CD4-positive, alpha-beta T cell treated with Interleukin-4 for 1 hour (primary cell): ENCODE measurements around the gene RSBN1.
"Not testable (repeated sequence)": the region's sequence is repeated elsewhere in the genome, so short reads cannot be mapped to it uniquely, and the experiment has no call there.

Experiments
- DNase-seq, 2 donors: peaks; one replicate each; pipeline ENCODE4 v3.0.0-alpha.2; 2020 to 2022

RSBN1 gene

DNA sequence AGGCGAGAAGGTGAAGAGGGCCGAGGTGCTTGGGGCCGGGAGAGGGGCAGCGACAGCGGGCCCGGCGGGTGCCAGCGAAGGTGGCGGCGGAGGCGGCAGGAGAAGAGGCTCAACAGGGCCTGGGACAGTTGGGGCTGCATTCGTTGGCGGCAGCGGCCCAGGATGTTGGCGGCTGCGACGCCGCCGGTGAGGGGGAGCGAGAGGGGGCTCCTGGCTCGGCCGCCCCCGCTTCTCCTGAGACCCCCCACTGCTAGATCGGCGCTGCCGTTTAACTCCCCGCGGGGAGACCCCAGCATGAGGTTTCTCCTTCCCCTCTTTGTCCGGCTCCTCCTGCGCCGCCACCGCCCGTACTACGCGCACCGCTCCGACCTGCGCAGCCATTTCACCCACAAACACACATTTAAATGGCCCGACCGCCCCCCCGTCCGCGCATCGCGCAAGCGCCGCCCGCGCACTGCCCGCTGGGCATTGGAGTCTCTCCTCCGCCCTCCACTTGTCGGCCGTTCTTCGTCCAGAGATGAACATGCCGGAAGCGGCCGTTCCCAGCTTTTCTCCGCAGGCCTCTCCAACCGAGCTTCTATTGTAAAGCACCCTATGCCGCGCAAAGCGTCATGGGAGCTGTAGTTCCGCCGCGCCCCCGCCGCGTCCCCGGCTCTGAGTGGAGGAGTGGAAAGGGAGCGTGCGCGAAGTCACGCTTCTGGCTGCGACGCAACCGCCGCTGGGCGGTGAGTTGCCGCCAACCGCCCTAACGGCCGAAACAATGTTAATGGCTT is at the start of gene RSBN1:
RSBN1 (minus strand) TSS at position 589 of the 773 bp plus-strand sequence; CDS start at position 525, 64 bp downstream.
- DNase-seq = peak; percentile 99

DNA sequence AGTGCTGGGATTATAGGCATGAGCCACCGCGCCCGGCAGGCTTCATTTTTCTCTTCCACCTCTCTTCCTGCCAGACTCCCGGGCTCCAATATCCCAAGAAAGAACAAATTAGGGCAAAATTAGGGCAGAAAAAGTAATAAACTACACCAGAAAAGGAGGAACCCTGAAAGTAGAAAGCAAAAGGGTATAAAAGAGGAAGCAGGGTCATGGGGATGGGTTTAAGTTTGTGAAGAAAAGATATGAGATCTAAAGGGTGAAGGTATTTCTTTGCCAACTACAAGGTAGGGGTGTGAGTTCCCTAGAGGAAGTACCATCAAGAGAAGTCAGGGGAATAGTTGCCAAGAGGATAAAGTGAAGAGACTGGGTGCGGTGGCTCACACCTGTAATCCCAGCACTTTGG is 49.4 kb upstream of the RSBN1 start:
- no peak for DNase-seq

DNA sequence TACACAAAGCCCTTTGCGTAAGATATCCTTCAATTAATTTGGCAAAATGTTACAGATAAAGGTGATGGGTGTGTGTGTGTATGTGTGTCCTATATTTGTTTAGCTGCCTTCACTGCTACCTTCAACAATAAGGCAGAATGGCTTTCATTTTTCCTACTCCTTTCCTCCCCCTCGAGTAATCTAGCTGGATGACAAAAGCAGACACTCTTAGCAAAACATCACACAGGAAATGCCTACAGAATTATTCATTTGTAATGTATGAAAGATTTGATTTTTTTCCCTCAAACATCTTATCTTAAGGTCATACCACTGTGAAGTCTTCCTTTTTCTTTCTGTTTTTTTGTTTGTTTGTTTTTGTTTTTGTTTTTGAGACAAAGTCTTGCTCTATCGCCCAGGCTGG is 48.6 kb upstream of the RSBN1 start:
- DNase-seq = no peak

DNA sequence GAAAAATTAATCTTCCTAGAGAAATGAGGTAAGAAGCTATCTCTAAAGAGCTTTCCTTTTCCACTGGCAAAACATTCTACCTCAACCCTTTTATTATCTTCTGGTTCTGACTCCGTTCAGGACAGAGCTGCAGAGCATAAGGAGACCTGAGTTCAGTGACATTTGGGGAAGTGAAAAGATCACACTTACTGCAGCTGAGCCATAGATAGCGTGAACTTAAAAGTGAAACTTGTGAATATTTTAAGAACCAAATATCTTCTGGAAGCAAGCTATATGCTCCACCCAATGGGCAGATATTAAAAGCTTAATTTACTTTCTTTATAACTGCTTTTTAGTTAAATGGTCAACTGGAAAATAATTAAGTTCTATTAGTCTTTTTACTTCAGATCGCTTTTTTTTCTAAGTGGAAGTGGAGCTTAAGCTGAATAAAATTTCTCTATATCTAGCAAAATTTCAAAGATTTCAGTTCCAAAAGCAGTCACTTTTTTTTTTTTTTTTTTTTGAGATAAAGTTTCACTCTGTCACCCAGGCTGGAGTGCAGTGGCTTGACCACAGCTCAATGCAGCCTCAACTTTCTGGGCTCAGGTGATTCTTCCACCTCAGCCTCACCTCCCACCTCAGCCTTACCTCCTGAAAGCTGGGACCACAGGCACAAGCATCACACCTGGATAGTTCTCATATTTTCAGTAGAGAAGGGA is 47.4 kb upstream of the RSBN1 start:
- DNase-seq = no peak

DNA sequence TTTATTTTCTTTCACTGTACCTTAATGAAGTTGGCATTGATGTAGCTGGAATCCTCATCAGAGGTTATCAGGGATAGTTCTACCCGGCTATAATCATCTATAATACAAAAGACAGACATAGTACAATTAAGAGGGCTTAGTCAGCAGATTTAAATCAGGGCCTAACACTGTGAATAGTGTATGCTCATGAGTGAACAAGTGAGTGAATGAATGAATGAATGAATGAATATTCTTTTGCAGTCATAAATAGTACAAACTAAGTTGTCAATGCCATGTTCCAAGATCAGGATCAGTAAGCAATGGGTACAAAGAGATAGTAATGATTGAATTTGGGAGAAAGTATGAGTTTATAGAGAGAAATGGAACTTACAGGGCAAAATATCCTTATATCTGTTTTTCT is 46.7 kb upstream of the RSBN1 start:
- DNase-seq = no peak

DNA sequence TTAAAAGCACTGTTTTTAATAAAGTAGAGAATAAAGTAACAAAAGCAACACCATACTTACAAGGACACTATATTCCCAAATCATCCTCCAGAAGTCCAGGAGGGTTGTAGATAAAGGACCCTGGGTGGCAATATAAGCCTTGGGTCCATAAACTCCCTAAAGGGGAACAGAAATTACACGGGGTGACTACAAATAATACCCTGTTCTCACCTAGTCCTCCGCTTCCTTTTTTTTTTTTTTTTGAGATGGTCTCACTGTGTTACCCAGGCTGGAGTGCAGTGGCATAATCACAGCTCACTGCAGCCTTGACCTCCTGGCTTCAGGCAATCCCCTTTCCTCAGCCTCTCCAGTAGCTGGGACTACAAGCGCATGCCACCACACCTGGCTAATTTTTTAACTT is 46.1 kb upstream of the RSBN1 start:
- DNase-seq = no peak

DNA sequence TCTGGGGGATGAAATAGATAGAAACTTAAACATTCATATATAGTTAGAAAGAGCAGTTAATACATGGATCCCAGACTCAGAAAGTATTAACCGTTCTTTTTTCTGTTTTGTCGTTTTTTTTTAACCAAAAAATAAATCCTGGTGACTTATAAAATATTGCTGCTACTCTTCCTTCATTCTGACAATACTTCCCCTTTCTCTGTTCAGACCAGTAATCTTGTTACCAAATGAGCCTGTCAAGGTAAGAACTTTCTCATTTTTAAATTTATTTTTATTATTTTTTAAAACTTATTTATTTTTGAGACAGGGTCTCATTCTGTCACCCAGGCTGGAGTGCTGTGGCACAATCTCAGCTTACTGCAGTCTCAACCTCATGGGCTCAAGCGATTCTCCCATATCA is 45.5 kb upstream of the RSBN1 start:
- no peak for DNase-seq

DNA sequence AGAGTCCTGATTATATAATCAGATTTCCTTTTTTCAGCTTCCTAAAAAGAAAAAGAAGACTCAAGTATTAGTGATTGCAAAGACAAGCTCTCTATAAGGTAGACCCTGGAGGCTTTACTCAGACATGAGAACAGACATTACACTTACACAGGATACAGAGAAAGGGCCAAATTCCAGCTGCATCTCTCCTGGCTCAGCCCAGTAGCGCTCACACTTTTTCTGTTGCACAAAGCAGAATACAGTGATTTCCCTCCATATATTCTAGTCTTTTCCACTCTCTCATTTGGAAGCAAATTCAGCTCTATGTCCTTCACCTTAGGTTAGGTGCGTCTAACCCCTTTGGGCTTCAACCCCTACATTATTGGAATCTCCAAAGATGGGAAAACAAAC is 44.1 kb upstream of the RSBN1 start:
- no peak for DNase-seq

DNA sequence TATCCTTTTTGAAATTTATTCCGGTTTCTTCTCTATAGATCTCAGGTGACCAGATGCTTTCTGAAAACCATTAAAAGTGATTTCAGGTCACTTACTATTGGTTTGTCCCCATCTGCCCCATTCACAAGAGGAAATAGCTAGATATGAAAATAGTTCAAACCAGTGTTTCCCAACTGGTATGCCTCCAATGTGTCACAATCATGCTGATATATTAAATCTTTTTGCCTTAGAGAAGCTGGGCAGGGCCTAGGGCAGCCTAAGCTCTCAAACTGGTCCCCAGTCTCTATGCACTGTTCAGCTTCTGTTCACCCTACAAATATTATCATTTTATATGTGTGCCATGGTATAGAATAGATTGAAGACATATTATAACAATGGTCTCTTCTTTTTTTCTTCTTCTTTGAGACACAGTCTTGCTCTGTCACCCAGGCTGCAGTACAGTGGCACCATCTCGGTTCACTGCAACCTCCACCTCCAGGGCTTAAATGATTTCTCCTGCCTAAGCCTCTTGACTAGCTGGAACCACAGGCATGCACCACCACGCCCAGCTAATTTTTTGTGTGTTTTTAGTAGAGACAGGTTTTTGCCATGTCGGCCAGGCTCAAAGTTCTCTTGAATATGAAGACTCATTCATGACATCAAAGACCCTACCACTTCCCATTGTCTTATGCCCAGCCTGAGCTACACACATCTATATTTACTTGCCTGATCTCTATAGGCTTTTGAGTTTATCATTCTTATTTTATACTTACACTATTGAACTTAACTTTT is 43.5 kb upstream of the RSBN1 start:
- no peak for DNase-seq

DNA sequence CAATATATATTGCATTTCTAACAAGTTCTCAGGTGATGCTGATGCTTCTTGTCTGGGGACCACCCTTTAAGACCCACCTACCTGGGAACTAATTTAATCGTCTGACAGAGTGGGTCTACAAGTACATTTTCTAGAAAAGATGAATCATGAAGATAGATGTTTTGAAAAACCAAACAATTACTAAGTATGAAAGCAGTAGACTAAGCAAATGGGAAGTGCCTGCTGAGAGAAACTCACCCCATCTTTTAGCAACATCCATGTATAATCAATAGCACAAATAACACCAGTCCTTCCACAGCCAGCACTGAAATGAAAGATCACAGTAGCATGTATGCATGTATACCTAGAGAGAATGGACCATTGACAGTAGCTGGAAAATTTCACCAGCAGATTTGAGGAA is 42.0 kb upstream of the RSBN1 start:
- DNase-seq = no peak

DNA sequence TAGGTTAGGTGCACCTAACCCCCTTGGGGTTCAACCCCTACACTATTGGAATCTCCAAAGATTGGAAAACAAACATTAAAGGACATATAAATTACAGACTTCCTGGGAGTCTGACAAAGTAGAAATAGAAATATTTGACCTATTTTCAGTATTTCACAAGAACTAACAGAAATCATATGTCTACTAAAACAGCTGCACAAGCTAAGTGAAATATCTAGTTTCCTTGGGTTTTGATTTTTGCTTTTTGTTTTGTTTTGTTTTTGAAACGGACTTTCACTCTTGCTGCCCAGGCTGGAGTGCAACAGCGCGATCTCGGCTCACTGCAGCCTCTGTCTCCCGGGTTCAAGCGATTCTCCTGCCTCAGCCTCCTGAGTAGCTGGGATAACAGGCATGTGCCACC is 40.4 kb upstream of the RSBN1 start:
- DNase-seq = not testable (repeated sequence)

DNA sequence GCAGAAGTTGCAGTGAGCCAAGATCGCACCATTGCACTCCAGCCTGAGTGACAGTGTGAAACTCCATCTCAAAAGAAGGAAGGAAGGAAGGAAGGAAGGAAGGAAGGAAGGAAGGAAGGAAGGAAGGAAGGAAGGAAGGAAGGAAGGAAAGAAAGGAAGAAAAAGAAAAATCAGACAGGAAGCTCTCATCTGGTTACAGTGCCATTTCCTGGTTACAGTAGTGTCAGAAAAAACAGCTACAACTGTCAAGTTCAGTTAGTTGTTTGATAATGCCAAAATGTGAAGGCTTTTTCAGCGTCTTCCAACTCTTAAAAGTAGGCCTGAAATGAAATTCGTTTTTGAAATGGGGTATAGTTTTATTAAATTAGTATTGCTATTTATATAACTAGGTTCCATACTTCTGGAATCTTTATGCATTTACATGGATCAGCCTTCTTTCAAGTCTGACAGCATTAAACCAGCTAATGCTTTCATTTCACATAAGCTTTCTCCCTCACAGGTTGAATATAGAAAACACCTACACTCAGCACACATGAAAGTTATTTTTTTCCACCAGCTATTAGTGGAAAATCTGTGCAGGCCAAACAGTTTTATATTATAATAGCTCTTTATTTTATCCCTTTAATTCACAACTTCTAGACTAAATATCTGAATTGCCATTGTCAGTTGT is 38.0 kb upstream of the RSBN1 start:
- peak in 1 of 2 donors; percentile 41 for DNase-seq

DNA sequence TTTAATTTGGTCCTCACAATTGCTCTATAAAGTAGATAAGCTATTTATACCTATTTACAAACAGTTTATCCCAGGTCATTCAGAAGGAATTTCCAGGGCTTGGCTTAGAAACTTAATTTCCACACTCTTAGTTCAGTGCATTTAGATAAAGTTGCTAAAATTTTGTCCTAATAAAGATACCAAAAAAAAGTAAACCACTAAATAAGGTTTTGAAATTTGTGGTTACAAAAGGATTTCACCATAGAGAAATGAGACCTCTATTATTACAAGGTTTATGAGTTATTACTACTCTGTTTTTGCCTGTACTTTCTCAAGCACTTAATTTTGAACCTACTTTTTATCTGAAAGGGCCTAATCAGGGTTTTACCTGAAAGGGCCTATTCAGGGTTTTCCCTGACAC is 36.8 kb upstream of the RSBN1 start:
- no peak for DNase-seq

DNA sequence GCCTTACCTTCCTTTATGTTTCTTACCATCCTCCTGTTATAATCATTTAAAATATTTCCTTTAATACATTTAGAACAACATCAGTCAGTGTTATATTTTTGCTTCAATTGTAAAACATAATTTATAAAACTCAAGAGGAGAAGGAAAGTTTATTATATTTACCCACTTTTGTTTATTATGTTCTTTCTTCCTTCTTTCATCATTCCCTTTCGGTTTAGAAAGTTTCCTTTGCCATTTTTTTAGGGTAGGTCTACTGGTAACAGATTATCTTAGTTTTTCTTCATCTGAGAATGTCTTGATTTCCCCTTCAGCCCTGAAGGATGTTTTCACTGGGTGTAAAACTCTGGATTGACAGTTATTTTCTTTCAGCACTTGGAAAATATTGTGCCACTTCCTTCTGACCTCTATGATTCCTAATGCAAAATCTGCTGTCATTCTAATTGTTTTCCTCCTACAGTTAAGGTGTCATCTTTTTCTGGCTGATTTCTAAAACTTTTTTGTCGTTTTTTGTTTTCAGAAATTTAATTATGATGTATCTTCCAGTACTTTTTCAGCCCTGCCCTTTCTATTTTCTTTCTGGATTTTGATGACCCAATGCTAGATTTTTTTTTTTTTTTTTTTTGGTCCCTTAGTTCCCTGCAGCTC is 34.2 kb upstream of the RSBN1 start:
- no peak for DNase-seq

DNA sequence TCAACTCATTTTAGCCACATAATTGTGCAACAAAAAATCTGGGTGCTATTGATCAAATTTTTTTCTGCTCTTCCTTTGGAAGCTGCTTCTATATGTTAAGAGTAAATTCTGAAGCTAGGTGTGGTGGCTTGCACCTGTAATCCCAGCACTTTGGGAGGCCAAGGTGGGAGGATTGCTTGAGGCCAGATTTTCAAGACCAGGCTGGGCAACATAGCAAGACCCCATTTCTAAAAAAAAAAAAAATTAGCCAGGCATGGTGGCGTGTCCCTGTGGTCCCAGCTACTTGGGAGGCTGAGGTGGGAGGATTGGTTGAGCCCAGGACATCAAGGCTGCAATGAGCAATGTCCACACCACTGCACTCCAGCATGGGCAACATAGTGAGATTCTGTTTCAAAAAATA is 24.3 kb upstream of the RSBN1 start:
- DNase-seq = no peak

DNA sequence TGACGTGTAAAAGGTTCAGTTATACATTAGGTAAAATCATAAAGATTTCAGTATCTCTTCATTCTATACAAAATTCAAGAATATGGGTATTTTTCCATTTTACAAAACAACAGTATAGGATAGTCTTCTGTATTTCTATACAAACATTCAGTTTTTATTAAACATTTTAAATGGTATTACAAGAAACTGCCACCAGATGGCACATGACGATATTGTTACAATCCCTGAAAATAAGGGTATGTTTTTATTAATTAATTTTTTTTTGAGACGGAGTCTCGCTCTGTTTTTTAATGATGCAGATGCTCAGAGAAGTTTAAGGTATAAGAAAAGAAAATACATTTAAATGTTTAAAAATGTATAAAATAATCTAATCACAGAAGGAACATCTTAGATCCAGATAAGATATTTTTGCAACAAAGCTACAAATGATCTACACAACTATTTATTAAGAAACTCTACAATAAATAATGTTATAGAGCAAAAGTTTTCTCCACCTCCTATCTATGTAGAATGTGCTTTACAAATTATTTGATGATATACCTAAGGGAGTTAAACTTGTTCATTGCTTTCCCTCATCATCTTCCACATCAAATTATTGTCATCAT is 23.5 kb upstream of the RSBN1 start:
- peak in 1 of 2 donors; percentile 75 for DNase-seq

DNA sequence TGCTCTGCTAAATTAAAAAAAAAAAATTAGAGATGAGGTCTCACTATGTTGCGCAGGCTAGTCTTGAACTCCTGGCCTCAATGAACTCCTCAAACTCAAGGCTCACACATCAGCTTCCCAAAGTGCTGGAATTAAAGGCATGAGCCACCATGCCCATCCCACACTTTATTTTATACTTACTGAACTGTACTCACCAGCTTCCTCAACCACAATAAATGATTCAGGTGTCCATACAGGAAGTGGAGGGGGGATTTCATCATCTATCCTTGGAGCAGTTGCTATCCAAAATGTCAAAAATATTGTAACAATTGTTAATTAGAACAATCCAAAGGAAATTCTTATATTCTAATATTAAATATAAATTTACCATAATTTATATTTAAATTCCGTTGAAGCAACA is 22.4 kb upstream of the RSBN1 start:
- no peak for DNase-seq

DNA sequence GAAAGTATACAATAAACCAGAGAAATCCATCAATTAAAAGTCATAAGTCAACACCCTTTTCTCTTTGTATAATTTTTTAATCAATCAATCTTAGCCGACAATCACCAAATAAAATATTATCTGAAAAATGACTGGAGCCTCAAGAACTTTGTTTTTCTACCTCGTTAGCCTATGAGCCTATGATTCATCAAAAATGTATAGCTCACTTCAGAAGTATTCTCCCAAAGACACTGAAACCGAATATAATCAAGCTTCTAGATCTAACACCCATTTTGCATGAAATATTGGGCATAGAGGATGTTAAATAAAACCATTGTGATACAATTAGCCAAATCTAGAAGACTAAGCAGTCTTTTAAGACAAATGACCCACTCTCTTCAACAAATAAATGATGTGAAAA is 17.8 kb upstream of the RSBN1 start:
- DNase-seq = no peak

DNA sequence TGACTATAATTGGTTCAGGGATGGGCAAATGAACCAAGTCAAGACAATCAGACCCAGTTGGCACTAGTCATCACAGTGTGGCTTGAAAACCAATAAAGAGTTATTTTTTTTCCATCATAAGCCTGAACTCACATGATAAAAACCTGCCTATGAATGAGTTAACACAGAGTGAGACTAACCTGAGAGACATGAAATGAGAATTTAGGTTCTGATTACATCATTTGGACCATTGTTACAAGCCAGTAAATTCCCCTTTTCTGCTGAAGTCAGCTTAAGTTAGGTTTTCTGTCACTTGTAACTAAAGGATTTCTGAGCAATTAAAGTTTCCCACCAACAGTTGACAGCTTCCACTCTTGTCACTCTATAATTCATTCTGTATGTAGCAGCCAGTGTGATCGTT is 9.6 kb upstream of the RSBN1 start:
- no peak for DNase-seq

DNA sequence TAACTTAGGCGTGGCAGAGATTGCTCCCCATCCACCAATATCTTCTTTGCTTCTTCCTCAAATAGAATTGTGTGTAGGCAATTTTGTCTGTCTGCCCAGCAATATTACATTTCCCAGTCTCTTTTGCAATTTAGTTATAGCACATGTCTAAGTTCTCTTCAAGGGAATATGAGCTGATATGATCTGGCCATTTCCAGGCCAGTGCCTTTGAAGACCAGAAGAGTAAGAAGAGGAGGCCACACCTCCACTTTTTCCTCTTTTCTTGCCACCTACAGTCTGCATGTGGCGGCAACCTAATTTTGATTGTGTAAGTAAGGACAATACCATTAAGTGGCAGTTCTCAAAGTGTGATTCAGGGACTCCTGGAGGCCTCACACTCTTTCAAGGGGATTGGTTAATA is 6.3 kb upstream of the RSBN1 start:
- no peak for DNase-seq

DNA sequence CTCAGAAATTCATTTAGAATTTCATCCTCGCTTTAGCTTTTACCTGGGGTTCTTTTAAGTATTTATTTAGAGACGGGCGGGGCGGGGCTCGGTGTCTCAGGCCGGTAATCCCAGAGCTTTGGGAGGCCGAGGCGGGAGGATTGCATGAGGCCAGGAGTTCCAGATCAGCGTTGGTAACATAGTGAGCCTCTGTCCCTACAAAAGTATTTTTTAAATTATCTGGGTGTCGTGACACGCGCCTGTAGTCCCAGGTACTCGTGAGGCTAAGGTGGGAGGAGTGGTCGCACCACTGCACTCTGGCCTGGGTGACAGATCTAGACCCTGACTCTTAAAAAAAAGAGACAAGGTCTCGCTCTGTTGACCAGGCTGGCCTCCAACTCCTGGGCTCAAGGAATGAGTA is 942 bp upstream of the RSBN1 start:
- no peak for DNase-seq

DNA sequence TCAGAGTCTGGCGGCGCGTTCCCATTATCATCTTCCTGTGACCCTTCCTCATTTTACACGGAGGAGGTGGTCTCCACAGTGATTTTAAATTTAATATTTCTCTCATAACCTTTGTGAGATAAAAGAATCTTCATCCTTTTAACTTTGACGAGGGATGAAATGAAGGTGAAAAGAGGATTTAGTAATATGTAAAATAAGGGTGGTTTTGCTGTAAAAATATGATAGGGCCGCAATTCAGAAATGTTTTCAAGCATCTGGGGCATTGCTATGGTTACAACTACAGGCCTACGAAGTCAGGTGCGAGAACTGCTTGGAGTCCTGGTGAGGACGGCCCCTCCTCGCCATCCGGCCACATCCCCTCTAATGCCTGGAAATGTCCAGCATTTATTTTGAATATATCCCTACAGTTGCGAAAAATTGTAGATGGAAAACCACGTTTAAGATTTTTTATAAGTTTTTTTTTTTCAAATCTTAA is 422 bp upstream of the RSBN1 start:
- peak in 1 of 2 donors; percentile 25 for DNase-seq
